OCI-LY3 (cell line): ENCODE measurements around the gene BANP.

ENCODE experiments used
- H2AFZ ChIP-seq: fragments of 200-600, 300-600 bp; shearing (Covaris generic); 2 replicates; pipeline ENCODE4 v1.6.0; 2014; ENCODE audit warnings: antibody characterized with exemption, low read depth, low read length
- H3K27ac ChIP-seq: fragments of 200-600, 300-600 bp; sonication (generic); 2 replicates; pipeline ENCODE4 v1.5.1; 2014; ENCODE audit warnings: mild to moderate bottlenecking, low read length, moderate library complexity, mixed read lengths
- H3K27me3 ChIP-seq: fragments of 200-600, 300-600 bp; sonication (generic); 2 replicates; pipeline ENCODE4 v1.6.1; 2014; ENCODE audit warnings: low read depth, low read length, mixed read lengths
- H3K36me3 ChIP-seq: fragments of 200-600, 300-600 bp; sonication (generic); replicated peaks from 2 replicates; pipeline ENCODE3; 2014; ENCODE audit warnings: low read depth, low read length, mixed read lengths
- H3K4me1 ChIP-seq: fragments of 300-600, 200-600 bp; sonication (generic); 2 replicates; pipeline ENCODE4 v1.6.1; 2014; ENCODE audit warnings: low read length, mixed read lengths
- H3K4me2 ChIP-seq: fragments of 200-600, 300-600 bp; sonication (generic); 2 replicates; pipeline ENCODE4 v1.6.1; 2014; ENCODE audit warnings: low read length, mixed read lengths
- H3K4me3 ChIP-seq: fragments of 300-600, 200-600 bp; sonication (generic); 2 replicates; pipeline ENCODE4 v1.5.1; 2014; ENCODE audit warnings: antibody characterized with exemption, mild to moderate bottlenecking, low read length, moderate library complexity
- H3K79me2 ChIP-seq: fragments of 300-600, 200-600 bp; shearing (Covaris generic); 2 replicates; pipeline ENCODE4 v1.6.1; 2014; ENCODE audit warnings: mild to moderate bottlenecking, low read length, mixed read lengths
- H3K9ac ChIP-seq: fragments of 300-600, 200-600 bp; shearing (Covaris generic); 2 replicates; pipeline ENCODE4 v1.6.0; 2014; ENCODE audit warnings: mild to moderate bottlenecking, low read length, moderate library complexity
- H3K9me3 ChIP-seq: fragments of 200-600, 300-600 bp; shearing (Covaris generic); 2 replicates; pipeline ENCODE4 v1.6.1; 2014; ENCODE audit warnings: low read length, mixed read lengths; ENCODE audit not compliant: insufficient read depth
- H4K20me1 ChIP-seq: fragments of 200-600, 300-600 bp; sonication (generic); 2 replicates; pipeline ENCODE4 v1.6.1; 2016; ENCODE audit warnings: low read length, mixed read lengths; ENCODE audit not compliant: insufficient read depth
- EZH2phosphoT487 ChIP-seq: fragments of 200-600 bp; shearing (Covaris generic); IDR thresholded peaks from 2 replicates; pipeline ENCODE4 v1.6.1; 2018; ENCODE audit warnings: antibody characterized with exemption, mixed run types, low read depth
- TF ChIP-seq, protein P1 (sequence below): fragments of 200-600, 300-600 bp; sonication (generic); IDR thresholded peaks from 2 replicates; pipeline ENCODE4 v1.5.1; 2014; ENCODE audit warnings: antibody characterized with exemption, low read length, low read depth

The BANP gene

DNA sequence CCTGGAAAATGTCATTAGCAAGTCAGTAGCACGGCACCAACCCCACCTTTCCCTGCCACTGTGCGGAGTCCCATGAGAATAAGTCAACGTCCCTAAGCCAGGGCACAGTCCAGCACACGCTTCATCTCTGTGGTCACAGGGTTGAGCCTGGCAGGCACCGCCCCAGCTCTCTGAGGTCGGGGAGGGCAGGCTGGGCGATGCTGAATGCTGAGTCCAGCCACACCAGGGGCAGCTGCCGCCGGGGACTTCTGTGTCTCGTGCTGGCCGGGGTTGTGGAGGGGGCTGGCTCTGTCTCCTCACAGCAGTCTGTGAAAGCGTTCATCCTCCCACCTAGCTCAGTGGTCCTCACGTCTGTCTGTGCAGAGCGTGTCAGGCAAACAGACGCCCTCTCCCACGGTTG, 53.2 kb downstream of the BANP start:
- Histone ChIP-seq H3K9ac (no peak overlapping the region), H3K36me3 (peaks cover 7% of the 10 kb centered on the region), H3K9me3 (no peaks in the 10 kb centered on the region), H3K79me2 (no peaks in the 10 kb centered on the region), H3K4me2 (no peak overlapping the region), H3K27me3 (no peaks in the 10 kb centered on the region), H3K4me1 (no peaks in the 10 kb centered on the region; the same call in 1 of the 2 replicates), H2AFZ (no peak overlapping the region), H3K27ac (no peak overlapping the region), H3K4me3 (no peak overlapping the region), H4K20me1 (0 out of 2 replicates have a peak, but pooled peaks cover 2% of the 10 kb centered on the region)
- TF ChIP-seq, protein P1, sequence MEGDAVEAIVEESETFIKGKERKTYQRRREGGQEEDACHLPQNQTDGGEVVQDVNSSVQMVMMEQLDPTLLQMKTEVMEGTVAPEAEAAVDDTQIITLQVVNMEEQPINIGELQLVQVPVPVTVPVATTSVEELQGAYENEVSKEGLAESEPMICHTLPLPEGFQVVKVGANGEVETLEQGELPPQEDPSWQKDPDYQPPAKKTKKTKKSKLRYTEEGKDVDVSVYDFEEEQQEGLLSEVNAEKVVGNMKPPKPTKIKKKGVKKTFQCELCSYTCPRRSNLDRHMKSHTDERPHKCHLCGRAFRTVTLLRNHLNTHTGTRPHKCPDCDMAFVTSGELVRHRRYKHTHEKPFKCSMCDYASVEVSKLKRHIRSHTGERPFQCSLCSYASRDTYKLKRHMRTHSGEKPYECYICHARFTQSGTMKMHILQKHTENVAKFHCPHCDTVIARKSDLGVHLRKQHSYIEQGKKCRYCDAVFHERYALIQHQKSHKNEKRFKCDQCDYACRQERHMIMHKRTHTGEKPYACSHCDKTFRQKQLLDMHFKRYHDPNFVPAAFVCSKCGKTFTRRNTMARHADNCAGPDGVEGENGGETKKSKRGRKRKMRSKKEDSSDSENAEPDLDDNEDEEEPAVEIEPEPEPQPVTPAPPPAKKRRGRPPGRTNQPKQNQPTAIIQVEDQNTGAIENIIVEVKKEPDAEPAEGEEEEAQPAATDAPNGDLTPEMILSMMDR: no peak
- TF ChIP-seq EZH2phosphoT487: no peak

- no peaks in the 10 kb centered on the region for H3K79me2 ChIP-seq
- 0 out of 2 replicates have a peak, but pooled peaks cover 2% of the 10 kb centered on the region for H4K20me1 ChIP-seq
- no peak overlapping the region for H3K4me2 ChIP-seq
- H3K27ac ChIP-seq: no peak overlapping the region
- H3K4me1 ChIP-seq: no peaks in the 10 kb centered on the region; the same call in 1 of the 2 replicates
- H3K9me3 ChIP-seq: no peaks in the 10 kb centered on the region
- no peaks in the 10 kb centered on the region for H3K27me3 ChIP-seq
- no peak for TF ChIP-seq EZH2phosphoT487
- TF ChIP-seq, protein P1: no peak
- no peak overlapping the region for H3K9ac ChIP-seq
- H2AFZ ChIP-seq: no peak overlapping the region
- H3K4me3 ChIP-seq: no peak overlapping the region
- peaks cover 8% of the 10 kb centered on the region for H3K36me3 ChIP-seq
Observed at GRCh38 chr16:88005181-88005581, 53.9 kb downstream of the BANP start.

DNA sequence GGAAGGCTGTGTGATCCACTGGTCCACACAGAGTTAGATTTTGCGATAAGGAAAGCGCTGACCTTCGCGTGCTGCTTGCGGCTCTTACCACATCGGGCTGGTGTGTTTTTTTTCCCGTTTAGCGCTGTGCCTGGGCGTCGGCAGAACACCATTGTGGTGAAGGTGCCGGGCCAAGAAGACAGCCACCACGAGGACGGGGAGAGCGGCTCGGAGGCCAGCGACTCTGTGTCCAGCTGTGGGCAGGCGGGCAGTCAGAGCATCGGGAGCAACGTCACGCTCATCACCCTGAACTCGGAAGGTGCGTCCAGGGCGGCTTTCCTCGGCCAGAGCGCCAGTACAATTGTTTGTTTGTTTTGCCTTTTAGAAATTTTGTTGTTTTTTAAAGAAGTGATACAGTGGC, 54.7 kb downstream of the BANP start:
- TF ChIP-seq, protein P1: no peak
- no peak for TF ChIP-seq EZH2phosphoT487
- H3K4me2 ChIP-seq: no peak overlapping the region
- H3K79me2 ChIP-seq: no peaks in the 10 kb centered on the region
- no peak overlapping the region for H3K27ac ChIP-seq
- H3K27me3 ChIP-seq: no peaks in the 10 kb centered on the region
- H3K9me3 ChIP-seq: no peaks in the 10 kb centered on the region
- peaks cover 8% of the 10 kb centered on the region for H3K36me3 ChIP-seq
- H3K9ac ChIP-seq: no peak overlapping the region
- no peaks in the 10 kb centered on the region; the same call in 1 of the 2 replicates for H3K4me1 ChIP-seq
- H4K20me1 ChIP-seq: 0 out of 2 replicates have a peak, but pooled peaks cover 2% of the 10 kb centered on the region
- no peak overlapping the region for H2AFZ ChIP-seq
- H3K4me3 ChIP-seq: no peak overlapping the region

GRCh38 chr16:88007321-88007731, 56.1 kb downstream of the BANP start:
- Histone ChIP-seq H3K9me3 (no peaks in the 10 kb centered on the region), H4K20me1 (no peaks in the 10 kb centered on the region), H3K36me3 (peaks cover 8% of the 10 kb centered on the region), H2AFZ (no peak overlapping the region), H3K27me3 (no peaks in the 10 kb centered on the region), H3K4me1 (no peaks in the 10 kb centered on the region; the same call in 1 of the 2 replicates), H3K4me3 (no peak overlapping the region), H3K79me2 (no peaks in the 10 kb centered on the region), H3K9ac (no peak overlapping the region), H3K4me2 (no peak overlapping the region), H3K27ac (no peak overlapping the region)
- TF ChIP-seq, protein P1: no peak
- no peak for TF ChIP-seq EZH2phosphoT487
